Naive thymus-derived CD4-positive, alpha-beta T cell (primary cell): ENCODE data around the gene CDH23. TPM values are rescaled to one million over a fixed set of nuclear protein-coding genes. Genes with fewer than 3 reads are reported as not detected.

Experiments
- ATAC-seq: fragments of 150-1000 bp; cut with Tn5 transposase; 2 replicates; pipeline ENCODE4 v1.10.0; 2021; ENCODE audit warnings: mild to moderate bottlenecking, moderate library complexity
- CTCF ChIA-PET: fragments of 350-600 bp; sonication (Branson Sonifier 250); formaldehyde crosslinking; loops from one replicate; lab custom pipeline; 2021; ENCODE audit warnings: antibody characterized with exemption; lab: Charles Lee
- POLR2A ChIA-PET: fragments of 350-600 bp; sonication (Branson Sonifier 250); formaldehyde crosslinking; loops from one replicate; lab custom pipeline; 2021; ENCODE audit warnings: antibody characterized with exemption, inconsistent platforms; lab: Charles Lee
- DNase-seq, 9 donors: peaks; one replicate each; pipeline versions ENCODE4 v3.0.0 to v3.0.0-alpha.2; 2020 to 2022; ENCODE audit warnings: mixed read lengths in 1 of 9
- H3K27ac ChIP-seq: one replicate; pipeline ENCODE4 v1.7.0; 2013; ENCODE audit warnings: mild to moderate bottlenecking, low read depth, low read length, moderate library complexity
- H3K27me3 ChIP-seq, 2 donors: one replicate each; pipeline ENCODE4 v1.7.0; 2013; ENCODE audit warnings: low read length in 2 of 2, mild to moderate bottlenecking in 2 of 2, moderate library complexity in 2 of 2; ENCODE audit not compliant: control insufficient read depth in 2 of 2, insufficient read depth in 2 of 2
- H3K36me3 ChIP-seq, 3 experiments: 1 replicate in 2 of 3; 2 replicates in 1 of 3; pipeline ENCODE4 v1.7.0; 2013; ENCODE audit warnings: low read length in 3 of 3, mild to moderate bottlenecking in 3 of 3, moderate library complexity in 1 of 3; ENCODE audit not compliant: insufficient read depth in 3 of 3, control insufficient read depth in 2 of 3
- H3K4me1 ChIP-seq, 2 donors: one replicate each; pipeline ENCODE4 v1.7.0; 2013; ENCODE audit warnings: low read length in 2 of 2, mild to moderate bottlenecking in 2 of 2, moderate library complexity in 1 of 2; ENCODE audit not compliant: control insufficient read depth in 2 of 2, insufficient read depth in 2 of 2
- H3K4me3 ChIP-seq: 2 replicates; pipeline ENCODE4 v1.7.0; 2013; ENCODE audit warnings: mild to moderate bottlenecking, low read length
- H3K9me3 ChIP-seq, 3 experiments: 1 replicate in 2 of 3; 2 replicates in 1 of 3; pipeline ENCODE4 v1.7.0; 2013; ENCODE audit warnings: low read length in 3 of 3; ENCODE audit not compliant: control insufficient read depth in 2 of 3
- H3K27ac Mint-ChIP-seq, 9 donors: one replicate each; pipeline ENCODE4 v1.8.0; 2020 to 2022; ENCODE audit warnings: mixed read lengths in 9 of 9, mild to moderate bottlenecking in 8 of 9, moderate library complexity in 5 of 9, inconsistent platforms in 2 of 9
- H3K27me3 Mint-ChIP-seq, 5 donors: one replicate each; pipeline ENCODE4 v1.8.0; 2021 to 2022; ENCODE audit warnings: mixed read lengths in 5 of 5, mild to moderate bottlenecking in 1 of 5
- H3K36me3 Mint-ChIP-seq, 5 donors: one replicate each; pipeline ENCODE4 v1.8.0; 2020 to 2022; ENCODE audit warnings: mixed read lengths in 5 of 5, mild to moderate bottlenecking in 3 of 5, inconsistent platforms in 1 of 5
- H3K4me1 Mint-ChIP-seq, 7 donors: one replicate each; pipeline ENCODE4 v1.8.0; 2020 to 2022; ENCODE audit warnings: mixed read lengths in 7 of 7, mild to moderate bottlenecking in 3 of 7, inconsistent platforms in 1 of 7
- H3K4me3 Mint-ChIP-seq, 10 donors: one replicate each; pipeline ENCODE4 v1.8.0; 2020 to 2022; ENCODE audit warnings: mild to moderate bottlenecking in 10 of 10, mixed read lengths in 10 of 10, moderate library complexity in 6 of 10, inconsistent platforms in 2 of 10
- H3K9me3 Mint-ChIP-seq, 11 donors: one replicate each; pipeline ENCODE4 v1.8.0; 2020 to 2022; ENCODE audit warnings: mixed read lengths in 11 of 11, mild to moderate bottlenecking in 4 of 11, inconsistent platforms in 1 of 11, moderate library complexity in 1 of 11
- intact Hi-C, 2 donors: fragments of 100-400 bp; cut with micrococcal nuclease; formaldehyde crosslinking; loops; one replicate each; pipeline ENCODE4 v1.15.1; 2023
- polyA plus RNA-seq, 2 donors: library from polyadenylated mRNA; unstranded; fragments of 300-500 nt; fragmentation: Illumina TruSeq; gene quantifications; one replicate each; pipeline ENCODE4 v1.2.3, GENCODE V29; 2021
- total RNA-seq, 6 experiments: library from RNA in 5 of 6; stranded (reverse) in 5 of 6; gene quantifications; 1 replicate in 5 of 6; 2 replicates in 1 of 6; pipeline ENCODE4 v1.2.3 and lab custom pipeline; 2021 to 2026

CDH23 gene
- total and polyA plus RNA-seq, 7 experiments from 2014 or later = 1.1 to 18.3 (median 7.9) TPM

- no peaks in the 10 kb centered on the region for H3K4me1 ChIP-seq
- H3K36me3 ChIP-seq = no peaks in the 10 kb centered on the region
- no peak for ATAC-seq
- ChIA-PET CTCF (no interaction called here), POLR2A (no interaction called here)
- H3K9me3 ChIP-seq = no peaks in the 10 kb centered on the region
- no peak overlapping the region for H3K4me3 ChIP-seq
- H3K27me3 Mint-ChIP-seq = peaks cover 0 to 11% (median 0%) of the 10 kb centered on the region in 5 donors
- peaks cover 0 to 4% (median 0%) of the 10 kb centered on the region in 7 donors for H3K4me1 Mint-ChIP-seq
- H3K27ac ChIP-seq = no peak overlapping the region
- no peak overlapping the region for H3K27ac Mint-ChIP-seq
- H3K4me3 Mint-ChIP-seq = no peak overlapping the region
- no peak for DNase-seq
- intact Hi-C loops = no loop called here
- no peaks in the 10 kb centered on the region for H3K36me3 Mint-ChIP-seq
- H3K9me3 Mint-ChIP-seq = peaks cover 0 to 1% (median 0%) of the 10 kb centered on the region in 11 donors
- H3K27me3 ChIP-seq = no peaks in the 10 kb centered on the region
Measured at GRCh38 chr10:71614946-71615345, 218.2 kb downstream of the CDH23 start.

GRCh38 chr10:71615538-71616329 is 219.0 kb downstream of the CDH23 start:
- no peak overlapping the region for H3K4me3 ChIP-seq
- H3K9me3 ChIP-seq = no peaks in the 10 kb centered on the region
- Mint-ChIP-seq H3K9me3 (peaks cover 0 to 1% (median 0%) of the 10 kb centered on the region in 11 donors), H3K36me3 (no peaks in the 10 kb centered on the region), H3K27ac (no peak overlapping the region), H3K4me3 (no peak overlapping the region), H3K27me3 (peaks cover 0 to 11% (median 0%) of the 10 kb centered on the region in 5 donors), H3K4me1 (peaks cover 0 to 4% (median 0%) of the 10 kb centered on the region in 7 donors)
- ChIA-PET POLR2A (no interaction called here), CTCF (no interaction called here)
- H3K27ac ChIP-seq = no peak overlapping the region
- no peaks in the 10 kb centered on the region for H3K27me3 ChIP-seq
- no peaks in the 10 kb centered on the region for H3K36me3 ChIP-seq
- no peak for DNase-seq
- intact Hi-C loops = no loop called here
- no peaks in the 10 kb centered on the region for H3K4me1 ChIP-seq
- ATAC-seq = no peak

- H3K4me1 Mint-ChIP-seq = peaks cover 0 to 4% (median 0%) of the 10 kb centered on the region in 7 donors
- Histone ChIP-seq H3K9me3 (no peaks in the 10 kb centered on the region), H3K36me3 (no peaks in the 10 kb centered on the region), H3K27me3 (no peaks in the 10 kb centered on the region), H3K4me3 (no peak overlapping the region), H3K4me1 (no peaks in the 10 kb centered on the region), H3K27ac (no peak overlapping the region)
- intact Hi-C loops = no loop called here
- DNase-seq (no peak), ATAC-seq (no peak)
- H3K27me3 Mint-ChIP-seq = peaks cover 0 to 5% (median 0%) of the 10 kb centered on the region in 5 donors
- ChIA-PET POLR2A (no interaction called here), CTCF (no interaction called here)
- H3K36me3 Mint-ChIP-seq = no peaks in the 10 kb centered on the region
- no peaks in the 10 kb centered on the region for H3K9me3 Mint-ChIP-seq
- H3K27ac Mint-ChIP-seq = peak overlapping the region in 1 of 9 donors; percentile 70
- no peak overlapping the region for H3K4me3 Mint-ChIP-seq
Measured at GRCh38 chr10:71616817-71617654, 220.3 kb downstream of the CDH23 start.

GRCh38 chr10:71618176-71618575 is 221.5 kb downstream of the CDH23 start:
- Histone ChIP-seq H3K4me1 (no peaks in the 10 kb centered on the region), H3K27ac (no peak overlapping the region), H3K4me3 (no peak overlapping the region), H3K36me3 (no peaks in the 10 kb centered on the region), H3K27me3 (no peaks in the 10 kb centered on the region), H3K9me3 (no peaks in the 10 kb centered on the region)
- Mint-ChIP-seq H3K27ac (no peak overlapping the region), H3K36me3 (no peaks in the 10 kb centered on the region), H3K9me3 (no peaks in the 10 kb centered on the region), H3K27me3 (peaks cover 0 to 5% (median 0%) of the 10 kb centered on the region in 5 donors), H3K4me1 (peaks cover 0 to 5% (median 4%) of the 10 kb centered on the region in 7 donors), H3K4me3 (no peak overlapping the region)
- CTCF ChIA-PET = no interaction called here
- POLR2A ChIA-PET = interaction anchor here (0.5 kb wide), 1 partner anchor 223 kb away, joined by 3 read pairs; no protein-coding TSS in a partner anchor
- ATAC-seq (no peak), DNase-seq (no peak)
- intact Hi-C loops = no loop called here

GRCh38 chr10:71618598-71618997 is 221.9 kb downstream of the CDH23 start:
- Mint-ChIP-seq H3K4me1 (peaks cover 0 to 6% (median 4%) of the 10 kb centered on the region in 7 donors), H3K9me3 (no peaks in the 10 kb centered on the region), H3K36me3 (no peaks in the 10 kb centered on the region), H3K27me3 (peaks cover 0 to 5% (median 0%) of the 10 kb centered on the region in 5 donors), H3K4me3 (no peak overlapping the region), H3K27ac (no peak overlapping the region)
- no peaks in the 10 kb centered on the region for H3K9me3 ChIP-seq
- ChIA-PET POLR2A (interaction anchor here (0.5 kb wide), 1 partner anchor 223 kb away, joined by 3 read pairs; no protein-coding TSS in a partner anchor), CTCF (no interaction called here)
- ATAC-seq = no peak
- H3K36me3 ChIP-seq = no peaks in the 10 kb centered on the region
- H3K27ac ChIP-seq = no peak overlapping the region
- intact Hi-C loops = no loop called here
- no peak for DNase-seq
- H3K4me1 ChIP-seq = no peaks in the 10 kb centered on the region
- no peak overlapping the region for H3K4me3 ChIP-seq
- H3K27me3 ChIP-seq = no peaks in the 10 kb centered on the region

GRCh38 chr10:71620642-71621041 is 223.9 kb downstream of the CDH23 start:
- Histone ChIP-seq H3K36me3 (no peaks in the 10 kb centered on the region), H3K27ac (no peak overlapping the region), H3K4me3 (no peak overlapping the region), H3K9me3 (no peaks in the 10 kb centered on the region), H3K27me3 (no peaks in the 10 kb centered on the region), H3K4me1 (no peaks in the 10 kb centered on the region)
- CTCF ChIA-PET = no interaction called here
- DNase-seq (no peak), ATAC-seq (no peak)
- H3K36me3 Mint-ChIP-seq = no peaks in the 10 kb centered on the region
- peaks cover 0 to 6% (median 4%) of the 10 kb centered on the region in 7 donors for H3K4me1 Mint-ChIP-seq
- H3K27me3 Mint-ChIP-seq = peaks cover 0 to 5% (median 0%) of the 10 kb centered on the region in 5 donors
- H3K9me3 Mint-ChIP-seq = no peaks in the 10 kb centered on the region
- POLR2A ChIA-PET = interaction anchor here (0.7 kb wide), 1 partner anchor 114 kb away, joined by 3 read pairs; no protein-coding TSS in a partner anchor
- no peak overlapping the region for H3K27ac Mint-ChIP-seq
- intact Hi-C loops = no loop called here
- H3K4me3 Mint-ChIP-seq = no peak overlapping the region
